Ovary (tissue), 9 donors: ENCODE results near the gene FITM1. TPM values are rescaled to one million over a fixed set of nuclear protein-coding genes. Genes with fewer than 3 reads are reported as not detected.

ENCODE experiments used
- DNase-seq, 5 donors: peaks; one replicate each; pipeline ENCODE4 v3.0.0-alpha.2; 2019 to 2020
- H3K27ac ChIP-seq, 2 donors: fragments of 200-600 bp; one replicate each; pipeline versions ENCODE4 v1.5.1 to v1.8.0; 2019 to 2022
- H3K27me3 ChIP-seq: fragments of 200-600 bp; one replicate; pipeline ENCODE4 v1.8.0; 2022
- H3K36me3 ChIP-seq: fragments of 200-600 bp; sonication (generic); one replicate; pipeline ENCODE4 v1.5.1; 2019
- H3K4me1 ChIP-seq: one replicate; pipeline ENCODE4 v1.8.1; 2013; ENCODE audit warnings: mild to moderate bottlenecking, moderate library complexity; ENCODE audit not compliant: insufficient read depth
- H3K4me3 ChIP-seq: fragments of 200-600 bp; sonication (generic); one replicate; pipeline ENCODE4 v1.5.1; 2017
- H3K9me3 ChIP-seq, 2 donors: fragments of 200-600 bp in 1 of 2; sonication (generic) in 1 of 2; one replicate each; pipeline versions ENCODE4 v1.5.1 to v1.8.1; 2013 to 2019; ENCODE audit warnings: mild to moderate bottlenecking in 1 of 2, moderate library complexity in 1 of 2
- EP300 ChIP-seq: sonication (generic); formaldehyde crosslinking; IDR thresholded peaks from one replicate; pipeline ENCODE4 v1.6.1; 2017; ENCODE audit warnings: antibody characterized with exemption
- POLR2A ChIP-seq: fragments of 450-650 bp; IDR thresholded peaks from one replicate; pipeline ENCODE4 v1.6.1; 2017; ENCODE audit warnings: antibody characterized with exemption, mild to moderate bottlenecking, moderate library complexity
- WGBS, 3 donors: extraction: QIAGEN DNeasy Blood & Tissue Kit in 1 of 3; methylation state at CpG; one replicate each; pipeline versions ENCODE4 v1.1.5 to v1.1.7; 2013 to 2017; 5-methylcytosine and 5-hydroxymethylcytosine counted together
- intact Hi-C, 4 donors: fragments of 100-400 bp; cut with DNase I; formaldehyde crosslinking; loops; one replicate each; pipeline versions ENCODE4 v1.11.0 to v1.15.1; 2022 to 2023
- polyA plus RNA-seq, 2 donors: library from polyadenylated mRNA; stranded (reverse); fragments of 200-250 nt in 1 of 2; fragments of 350-450 nt in 1 of 2; fragmentation: Illumina TruSeq in 1 of 2; extraction: RNeasy Lipid Tissue Mini Kit (QIAGEN cat#74804) in 1 of 2; gene quantifications; one replicate each; pipeline ENCODE4 v1.2.3, GENCODE V29; 2013 to 2014
- total RNA-seq, 7 donors: library from RNA; depleted of rRNA in 2 of 7; stranded (reverse); fragments of >200 nt in 2 of 7; fragmentation: NEBNext Ultra II Directional in 3 of 7; extraction: Animal tissue kit (Norgen Biotek cat#: 25700) in 3 of 7; gene quantifications; one replicate each; pipeline versions ENCODE4 v1.1.0 to v1.2.4, GENCODE V29; 2016 to 2023
- TF ChIP-seq, protein P1 (sequence below), 3 donors: fragments of 450-650 bp in 2 of 3; fragments of 200-600 bp in 1 of 3; IDR thresholded peaks; one replicate each; pipeline versions ENCODE4 v1.5.1 to v1.8.0; 2016 to 2022; ENCODE audit warnings: antibody characterized with exemption in 3 of 3, mild to moderate bottlenecking in 1 of 3
- donor health status: DM: no; HTN: no; CAD: no; lungs with moderate emphysema.
- donor health status: DM: no; HTN: no; CAD: no.
- donor health status: Bipolar disorder and iron deficiency.
- donor health status: DM: yes; HTN: yes; CAD: no.
- donor health status: DM: no; HTN: no; CAD: no.
- donor health status: DM: yes; HTN: yes; CAD: no.

FITM1 gene
- total and polyA plus RNA-seq, 9 donors: 0.57 to 1.2 (median 0.78) TPM; not detected in 3

DNA sequence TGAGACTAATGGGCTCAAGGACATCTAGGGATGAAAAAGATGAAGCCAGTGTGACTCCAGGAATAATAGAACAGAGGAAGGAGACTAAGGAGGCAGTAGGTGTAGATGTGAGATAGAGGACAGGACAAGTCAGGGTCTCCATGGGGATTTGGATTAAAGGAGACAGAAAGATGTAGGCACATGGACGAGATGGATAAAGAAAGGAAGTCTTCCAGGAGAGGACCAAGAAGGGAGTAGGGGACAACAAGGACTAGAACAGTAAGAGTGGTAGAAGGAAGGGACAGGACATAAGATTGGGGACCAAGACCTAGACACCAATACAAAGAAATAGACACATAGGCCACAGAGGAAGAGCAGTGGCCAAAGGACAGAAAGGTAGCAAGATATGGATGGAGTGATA, 43.5 kb upstream of the FITM1 start:
- Histone ChIP-seq H3K4me3 (no peak overlapping the region), H3K27me3 (no peaks in the 10 kb centered on the region), H3K27ac (no peak overlapping the region), H3K9me3 (no peaks in the 10 kb centered on the region), H3K4me1 (no peaks in the 10 kb centered on the region), H3K36me3 (no peaks in the 10 kb centered on the region)
- no peak for TF ChIP-seq POLR2A
- 83 to 87% (median 87%) methylated on average over 1 of the region's 1 CpG for WGBS, 3 donors
- intact Hi-C loops: no loop called here
- DNase-seq: no peak

GRCh38 chr14:24088095-24088494, 42.4 kb upstream of the FITM1 start:
- intact Hi-C loops: no loop called here
- TF ChIP-seq EP300: no peak
- TF ChIP-seq, protein P1, sequence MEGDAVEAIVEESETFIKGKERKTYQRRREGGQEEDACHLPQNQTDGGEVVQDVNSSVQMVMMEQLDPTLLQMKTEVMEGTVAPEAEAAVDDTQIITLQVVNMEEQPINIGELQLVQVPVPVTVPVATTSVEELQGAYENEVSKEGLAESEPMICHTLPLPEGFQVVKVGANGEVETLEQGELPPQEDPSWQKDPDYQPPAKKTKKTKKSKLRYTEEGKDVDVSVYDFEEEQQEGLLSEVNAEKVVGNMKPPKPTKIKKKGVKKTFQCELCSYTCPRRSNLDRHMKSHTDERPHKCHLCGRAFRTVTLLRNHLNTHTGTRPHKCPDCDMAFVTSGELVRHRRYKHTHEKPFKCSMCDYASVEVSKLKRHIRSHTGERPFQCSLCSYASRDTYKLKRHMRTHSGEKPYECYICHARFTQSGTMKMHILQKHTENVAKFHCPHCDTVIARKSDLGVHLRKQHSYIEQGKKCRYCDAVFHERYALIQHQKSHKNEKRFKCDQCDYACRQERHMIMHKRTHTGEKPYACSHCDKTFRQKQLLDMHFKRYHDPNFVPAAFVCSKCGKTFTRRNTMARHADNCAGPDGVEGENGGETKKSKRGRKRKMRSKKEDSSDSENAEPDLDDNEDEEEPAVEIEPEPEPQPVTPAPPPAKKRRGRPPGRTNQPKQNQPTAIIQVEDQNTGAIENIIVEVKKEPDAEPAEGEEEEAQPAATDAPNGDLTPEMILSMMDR (IDR thresholded peaks at IDR 0.05): no peak
- TF ChIP-seq POLR2A: no peak
- no peak for DNase-seq
- Histone ChIP-seq H3K9me3 (no peaks in the 10 kb centered on the region), H3K27me3 (no peaks in the 10 kb centered on the region), H3K36me3 (no peaks in the 10 kb centered on the region), H3K4me1 (no peaks in the 10 kb centered on the region), H3K4me3 (no peak overlapping the region), H3K27ac (no peak overlapping the region)
- WGBS, 3 donors: 74 to 85% (median 83%) methylated on average over 2 of the region's 2 CpGs

DNA sequence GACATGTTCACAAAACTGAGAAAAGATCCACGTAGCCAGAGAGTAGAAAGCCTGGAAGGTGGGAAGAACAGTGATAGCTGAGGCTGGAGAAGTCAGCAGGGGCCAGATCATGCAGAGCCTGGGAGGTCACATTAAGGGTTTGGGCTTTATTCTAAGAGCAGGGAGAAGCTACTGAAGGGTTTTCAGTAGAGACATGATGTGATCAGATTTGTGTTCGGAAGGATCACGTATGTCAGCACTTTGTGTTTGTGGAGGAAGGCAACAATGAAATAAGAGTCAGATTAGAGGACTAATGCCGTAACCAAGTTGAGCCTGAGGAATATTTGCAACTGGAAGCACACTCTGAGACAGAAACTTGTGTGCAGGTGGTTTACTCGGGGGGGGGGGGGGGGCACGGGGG, 40.6 kb upstream of the FITM1 start:
- no peak for DNase-seq
- Histone ChIP-seq H3K4me3 (no peak overlapping the region), H3K9me3 (no peaks in the 10 kb centered on the region), H3K4me1 (peaks cover 3% of the 10 kb centered on the region), H3K27ac (no peak overlapping the region), H3K36me3 (no peaks in the 10 kb centered on the region), H3K27me3 (no peaks in the 10 kb centered on the region)
- TF ChIP-seq, protein P1 (IDR thresholded peaks at IDR 0.05): no peak
- TF ChIP-seq POLR2A (no peak), EP300 (no peak)
- intact Hi-C loops: loop anchor here in 1 of 4 donors (10.0 kb wide), 1 partner anchor 105 kb away; the partner anchor contains the start of gene DHRS4L2
- WGBS, 3 donors: 80 to 82% (median 82%) methylated on average over 6 of the region's 6 CpGs

DNA sequence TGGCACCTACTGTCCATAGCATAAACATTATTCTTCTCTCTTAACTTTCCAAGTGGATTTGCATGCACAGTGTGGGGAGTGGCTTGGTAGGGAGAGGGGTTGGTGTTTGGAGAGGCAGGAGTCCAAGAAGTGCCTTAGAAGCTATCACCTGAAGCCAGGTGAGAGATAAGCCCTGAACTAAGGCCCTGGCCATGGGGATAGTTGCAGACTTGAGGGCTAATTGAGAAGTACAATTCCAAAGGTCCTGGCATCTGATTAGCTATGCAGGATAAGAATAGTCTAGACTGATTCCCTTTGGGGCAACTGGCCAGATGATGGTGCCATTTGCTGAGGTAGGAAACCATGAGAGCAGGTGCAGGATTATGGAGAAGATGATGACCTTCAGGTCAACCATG, 38.4 kb upstream of the FITM1 start:
- no peaks in the 10 kb centered on the region for H3K9me3 ChIP-seq
- no peak overlapping the region for H3K27ac ChIP-seq
- H3K36me3 ChIP-seq: no peaks in the 10 kb centered on the region
- H3K4me3 ChIP-seq: no peak overlapping the region
- intact Hi-C loops: loop anchor here in 1 of 4 donors (10.0 kb wide), 1 partner anchor 107 kb away; the partner anchor contains the start of gene DHRS4L2
- DNase-seq: peak in 1 of 5 donors; percentile 1
- no peak for TF ChIP-seq POLR2A
- TF ChIP-seq, protein P1 (IDR thresholded peaks at IDR 0.05): no peak
- no peak for TF ChIP-seq EP300
- no peaks in the 10 kb centered on the region for H3K27me3 ChIP-seq
- H3K4me1 ChIP-seq: peaks cover 3% of the 10 kb centered on the region

- intact Hi-C loops: loop anchor here in 1 of 4 donors (10.0 kb wide), 1 partner anchor 108 kb away; the partner anchor contains the start of gene DHRS4L2
- Histone ChIP-seq H3K4me1 (peaks cover 3% of the 10 kb centered on the region), H3K9me3 (no peaks in the 10 kb centered on the region), H3K4me3 (no peak overlapping the region), H3K36me3 (no peaks in the 10 kb centered on the region), H3K27ac (no peak overlapping the region), H3K27me3 (no peaks in the 10 kb centered on the region)
- peak in 1 of 5 donors; percentile 1 for DNase-seq
- TF ChIP-seq, protein P1 (IDR thresholded peaks at IDR 0.05): no peak
- TF ChIP-seq POLR2A (no peak), EP300 (no peak)
- 88 to 92% (median 89%) methylated on average over 4 of the region's 4 CpGs for WGBS, 3 donors
Observed at GRCh38 chr14:24092505-24093206, 37.8 kb upstream of the FITM1 start.
